Urinary bladder (tissue), 4 donors: ENCODE measurements around the gene PRPF6. TPM values are rescaled to one million over a fixed set of nuclear protein-coding genes. Genes with fewer than 3 reads are reported as not detected.

Experiments used
- DNase-seq: peaks from one replicate; pipeline ENCODE4 v3.0.0-alpha.2; 2015; ENCODE audit errors: extremely low spot score
- H3K27ac ChIP-seq: one replicate; pipeline ENCODE4 v1.5.1; 2013; ENCODE audit warnings: low read depth, mild to moderate bottlenecking, moderate library complexity
- H3K36me3 ChIP-seq: one replicate; pipeline ENCODE4 v1.6.1; 2013; ENCODE audit warnings: mild to moderate bottlenecking, moderate library complexity; ENCODE audit not compliant: insufficient read depth
- H3K4me1 ChIP-seq: one replicate; pipeline ENCODE4 v1.6.1; 2013; ENCODE audit warnings: mild to moderate bottlenecking, moderate library complexity; ENCODE audit not compliant: insufficient read depth
- H3K4me3 ChIP-seq: one replicate; pipeline ENCODE4 v1.5.1; 2013; ENCODE audit warnings: low read depth, low read length
- WGBS: extraction: QIAGEN DNeasy Blood & Tissue Kit; methylation state at CpG from one replicate; pipeline ENCODE4 v1.1.7; 2013; 5-methylcytosine and 5-hydroxymethylcytosine counted together
- polyA plus RNA-seq: library from polyadenylated mRNA; stranded (reverse); fragments of 200-250 nt; gene quantifications from one replicate; pipeline ENCODE4 v1.2.3, GENCODE V29; 2013
- small RNA-seq: library from RNA; depleted of rRNA; stranded (forward); fragments of <200 nt; gene quantifications from one replicate; pipeline ENCODE3, GENCODE V24; 2014
- total RNA-seq: library from RNA; depleted of rRNA; stranded (reverse); fragments of >200 nt; gene quantifications from one replicate; pipeline ENCODE4 v1.2.3, GENCODE V29; 2014
- donor health status: healthy with polysubstance abuse.
- donor health status: healthy.

Gene PRPF6
- total and polyA plus RNA-seq, 2 donors = 44.1 to 71.8 TPM

DNA sequence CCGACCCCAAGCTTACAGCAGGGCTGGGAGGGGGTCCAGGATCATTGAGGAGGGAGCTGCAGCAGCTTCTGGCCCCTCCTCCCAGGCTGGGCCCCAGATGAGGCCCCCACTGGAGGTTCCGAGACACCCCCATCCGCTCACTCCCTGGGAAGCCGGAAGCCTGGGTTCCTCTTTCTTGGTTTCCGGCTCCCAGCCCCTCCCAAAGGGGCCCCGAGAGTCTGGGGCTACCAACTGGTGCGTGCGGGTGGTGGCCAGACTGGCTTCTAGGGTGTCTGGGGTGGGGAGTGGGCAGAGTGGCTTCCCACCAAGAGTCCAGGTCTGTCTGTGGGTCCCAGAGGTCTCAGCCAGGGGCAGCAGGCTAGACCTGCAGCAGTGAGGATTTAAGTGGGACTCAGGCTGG, 96.2 kb downstream of the PRPF6 start:
- WGBS = 83% methylated on average over 8 of the region's 8 CpGs
- no peak overlapping the region for H3K27ac ChIP-seq
- peaks cover 2% of the 10 kb centered on the region for H3K4me1 ChIP-seq
- DNase-seq = no peak
- no peaks in the 10 kb centered on the region for H3K36me3 ChIP-seq
- no peak overlapping the region for H3K4me3 ChIP-seq

DNA sequence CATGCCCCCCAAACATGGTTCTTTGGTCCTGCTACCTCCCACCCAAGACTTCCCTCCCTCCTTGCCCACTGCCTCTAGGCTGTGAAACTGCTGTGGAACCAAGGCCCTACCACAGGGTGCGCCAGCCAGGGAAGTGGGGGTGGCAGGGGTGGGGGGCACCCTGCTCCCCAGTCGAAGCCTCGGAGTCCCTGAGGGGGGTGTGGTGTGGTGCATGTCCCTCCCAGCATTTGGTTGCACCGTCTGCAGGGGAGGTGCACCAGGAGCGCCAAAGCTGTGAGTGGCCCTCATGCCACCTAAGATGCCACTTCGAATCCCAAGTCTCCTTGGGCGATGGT, 96.6 kb downstream of the PRPF6 start:
- H3K36me3 ChIP-seq = no peaks in the 10 kb centered on the region
- H3K27ac ChIP-seq = no peak overlapping the region
- DNase-seq = no peak
- no peak overlapping the region for H3K4me3 ChIP-seq
- peaks cover 2% of the 10 kb centered on the region for H3K4me1 ChIP-seq
- WGBS = 75% methylated on average over 7 of the region's 7 CpGs

DNA sequence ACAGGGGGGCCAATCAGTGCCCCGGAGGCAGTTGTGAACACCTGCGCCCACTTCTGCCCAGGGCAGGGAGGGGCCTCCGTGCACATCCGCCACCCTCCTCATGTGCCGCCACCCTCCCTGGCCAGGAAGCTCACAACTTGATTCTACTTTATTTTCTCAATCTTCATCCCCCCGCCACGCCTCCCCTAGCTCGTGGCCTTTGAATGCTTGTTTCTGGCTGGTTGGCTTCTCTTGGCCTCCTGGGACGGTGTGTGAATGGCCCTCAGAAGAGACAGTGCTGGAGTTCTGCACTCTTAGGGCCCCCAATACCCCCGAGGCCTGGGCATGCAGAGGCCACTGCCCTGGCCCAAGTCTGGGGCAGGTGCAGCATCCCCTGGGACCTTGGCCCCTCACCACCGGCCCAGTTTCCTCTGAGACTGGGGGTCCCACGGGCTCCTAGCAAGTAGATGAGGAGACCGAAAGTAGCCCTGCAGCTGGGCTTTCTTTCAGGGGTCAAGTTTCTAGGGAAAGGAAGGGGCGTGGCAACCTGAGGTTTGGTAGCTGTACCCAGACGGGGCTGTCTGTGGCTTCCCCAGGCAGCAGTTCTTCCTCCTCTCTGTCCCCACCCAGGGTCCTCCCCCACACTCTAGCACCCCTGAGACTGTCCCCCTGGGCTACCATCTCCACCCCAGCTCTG, 97.1 kb downstream of the PRPF6 start:
- Histone ChIP-seq H3K4me1 (peaks cover 2% of the 10 kb centered on the region), H3K27ac (no peak overlapping the region), H3K36me3 (no peaks in the 10 kb centered on the region), H3K4me3 (peak overlapping the region; percentile 56)
- WGBS = 69% methylated on average over 15 of the region's 15 CpGs
- DNase-seq = no peak

DNA sequence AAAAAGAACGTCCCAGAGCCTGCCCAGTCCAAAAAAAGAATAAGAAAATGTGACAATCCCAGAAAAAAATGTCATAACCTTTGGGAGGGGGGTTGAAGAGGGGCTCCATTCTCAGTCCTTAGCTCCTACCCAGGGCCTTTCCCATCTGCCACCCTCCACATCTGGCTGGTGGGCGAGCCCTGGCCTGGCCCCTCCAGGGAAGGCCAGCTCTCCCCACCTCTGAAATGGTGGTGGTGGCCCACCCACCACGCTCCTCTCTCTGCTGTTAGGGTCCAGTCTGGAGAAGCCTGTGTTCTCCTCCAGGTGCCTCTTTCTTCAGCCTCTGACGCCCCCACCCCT, 98.0 kb downstream of the PRPF6 start:
- Histone ChIP-seq H3K4me3 (peak overlapping the region; percentile 56), H3K4me1 (peaks cover 2% of the 10 kb centered on the region), H3K36me3 (no peaks in the 10 kb centered on the region), H3K27ac (no peak overlapping the region)
- 21% methylated on average over 4 of the region's 4 CpGs for WGBS
- no peak for DNase-seq

DNA sequence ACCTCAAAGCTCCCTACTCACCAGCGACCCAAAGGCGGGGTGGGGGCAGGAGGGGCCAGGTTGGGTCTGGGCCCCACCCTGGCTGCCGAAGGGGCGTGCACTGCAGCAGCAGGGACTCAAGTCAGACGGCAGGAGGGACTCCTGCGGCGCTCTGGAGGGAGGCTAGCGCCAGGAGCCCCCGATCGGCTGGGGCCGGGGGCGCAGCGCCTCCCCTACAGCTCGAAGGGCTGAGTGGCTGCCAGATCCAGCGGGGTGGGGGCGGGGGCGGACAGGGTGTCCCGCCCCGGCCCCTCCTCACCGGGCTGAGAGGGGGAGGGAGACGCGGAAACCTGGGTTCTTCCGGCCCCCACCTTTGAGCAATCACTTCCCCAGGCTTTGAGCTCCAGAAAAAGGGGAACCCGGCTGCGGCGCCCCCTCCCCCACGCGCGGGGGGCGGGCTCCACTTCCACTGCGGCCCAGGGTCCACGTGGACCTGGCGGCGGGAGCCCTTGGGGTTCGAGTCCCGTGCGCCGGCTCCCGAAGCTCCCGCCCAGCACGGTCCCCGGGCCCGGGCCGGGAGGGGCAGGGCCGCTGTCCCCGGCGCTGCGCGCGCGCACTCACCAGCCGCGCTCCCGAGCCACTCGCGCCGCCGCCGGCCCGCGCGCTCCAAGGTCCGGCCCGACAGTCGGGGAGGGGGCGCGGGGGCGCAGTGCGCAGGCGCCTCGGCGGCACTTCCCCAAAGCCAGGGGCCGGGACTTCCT, 98.5 kb downstream of the PRPF6 start, which contains the start of gene RGS19:
Gene RGS19 (minus strand): TSS at position 246 of the 740 bp plus-strand sequence. CDS start 2,632 bp downstream, outside the sequence.
- Histone ChIP-seq H3K4me1 (peaks cover 2% of the 10 kb centered on the region), H3K36me3 (no peaks in the 10 kb centered on the region), H3K27ac (no peak within 1 kb of the TSS), H3K4me3 (peak within 1 kb of the TSS; percentile 56)
- DNase-seq = no peak
- under 1% methylated on average over 73 of the region's 73 CpGs for WGBS

DNA sequence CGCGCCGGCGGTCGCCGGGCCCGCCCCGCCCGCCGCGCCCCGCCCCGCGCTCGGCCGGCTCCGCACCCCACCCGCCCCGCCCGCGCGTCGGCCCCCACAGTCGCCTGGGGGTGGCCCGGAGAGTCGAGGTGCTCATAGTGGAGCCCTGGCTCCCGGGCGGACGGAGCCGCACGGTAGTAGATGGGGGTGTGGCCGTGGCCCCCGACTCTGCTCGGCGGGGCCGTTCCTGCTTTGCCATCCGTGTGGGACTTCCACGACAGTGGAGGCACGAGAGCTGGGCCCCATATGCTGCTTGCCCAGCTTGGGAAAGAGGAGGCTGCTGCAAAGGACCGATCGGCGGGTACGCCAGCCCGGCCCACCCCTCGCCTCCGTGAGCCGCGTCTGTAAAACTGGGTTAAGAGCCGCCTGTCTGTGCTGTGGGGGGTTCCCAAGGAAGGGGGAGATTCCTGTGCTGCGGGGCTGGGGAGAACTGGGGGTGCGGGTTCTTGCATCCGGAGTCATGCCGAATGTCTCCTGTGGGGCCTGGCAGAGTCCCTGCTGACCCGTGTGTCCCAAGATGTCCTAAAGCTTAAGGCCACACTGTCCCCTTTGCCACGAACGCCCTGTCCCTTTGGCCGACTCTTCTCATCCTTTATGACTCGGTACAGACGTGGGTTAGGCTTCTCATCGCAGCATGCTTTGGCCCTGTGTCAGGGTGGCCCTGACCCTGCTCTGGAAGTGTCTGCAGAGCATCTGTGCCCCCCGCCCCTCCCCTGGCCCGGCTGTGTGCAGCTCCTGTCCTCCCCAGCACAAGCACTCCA, 99.3 kb downstream of the PRPF6 start, which contains the start of gene OPRL1:
Gene OPRL1 (plus strand): TSS at position 70 of the 800 bp plus-strand sequence. CDS start 12,639 bp downstream, outside the sequence.
- H3K36me3 ChIP-seq = no peaks in the 10 kb centered on the region
- peak within 1 kb of the TSS; percentile 56 for H3K4me3 ChIP-seq
- H3K4me1 ChIP-seq = peaks cover 2% of the 10 kb centered on the region
- DNase-seq = no peak
- 7% methylated on average over 62 of the region's 62 CpGs for WGBS
- no peak within 1 kb of the TSS for H3K27ac ChIP-seq

DNA sequence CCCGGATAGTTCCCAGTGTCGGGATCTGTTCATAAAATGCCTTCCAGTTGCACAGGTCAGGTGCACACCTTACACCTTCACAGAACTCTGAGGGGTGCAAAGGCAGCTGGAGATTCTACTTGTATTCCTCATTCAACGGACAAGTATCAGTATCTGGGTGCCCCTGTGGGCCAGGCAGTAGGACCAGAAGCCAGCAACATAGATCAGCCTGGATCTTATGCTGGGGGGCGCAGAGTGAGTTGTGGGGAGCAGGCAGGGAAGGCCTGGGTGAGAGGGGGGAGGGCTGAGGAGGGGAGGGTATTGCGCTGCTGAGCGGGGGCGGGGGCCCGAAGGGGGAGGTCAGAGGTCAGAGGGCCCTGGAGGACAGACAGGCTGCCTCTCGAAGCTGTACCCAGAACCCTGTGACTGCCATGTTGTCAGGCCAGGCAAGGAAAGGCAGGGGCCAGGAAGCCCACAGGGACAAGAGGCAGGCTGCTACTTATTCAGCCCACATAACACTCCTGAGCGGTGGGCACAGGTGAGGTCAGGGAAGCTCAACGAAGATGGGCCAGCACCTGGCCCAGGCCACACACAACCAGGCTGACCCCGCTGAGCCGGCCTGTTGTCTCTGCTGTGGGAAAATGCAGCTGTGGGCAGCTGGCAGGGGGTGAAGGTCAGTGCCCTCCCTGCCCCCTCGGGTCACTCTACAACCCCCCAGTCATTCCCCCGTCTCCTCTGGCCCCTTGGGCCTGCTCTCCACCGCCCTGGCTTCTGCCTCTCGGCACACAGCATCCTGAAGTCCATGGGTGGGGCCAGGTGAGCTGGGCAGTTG, 100.1 kb downstream of the PRPF6 start:
- Histone ChIP-seq H3K4me3 (no peak overlapping the region), H3K36me3 (no peaks in the 10 kb centered on the region), H3K4me1 (peaks cover 2% of the 10 kb centered on the region), H3K27ac (no peak overlapping the region)
- no peak for DNase-seq
- WGBS = 77% methylated on average over 17 of the region's 17 CpGs

DNA sequence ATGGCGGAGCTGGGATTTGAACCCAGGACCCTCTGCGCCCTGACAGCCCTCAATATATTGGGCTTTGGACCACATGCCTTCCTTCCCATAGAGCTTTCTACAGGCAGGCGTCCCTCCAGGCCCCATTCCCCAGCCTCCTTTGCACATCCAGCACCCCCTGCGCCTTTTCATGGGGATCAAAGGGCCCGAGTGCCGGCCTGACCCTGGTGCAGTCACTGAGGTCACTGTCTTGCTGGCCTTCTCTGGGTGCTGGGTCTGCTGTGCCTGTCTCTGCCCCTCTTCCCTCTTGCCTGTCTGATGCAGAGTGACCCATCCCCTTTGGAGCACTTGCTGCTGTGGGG, 100.7 kb downstream of the PRPF6 start:
- no peaks in the 10 kb centered on the region for H3K36me3 ChIP-seq
- no peak for DNase-seq
- no peak overlapping the region for H3K4me3 ChIP-seq
- 90% methylated on average over 6 of the region's 6 CpGs for WGBS
- H3K27ac ChIP-seq = no peak overlapping the region
- H3K4me1 ChIP-seq = peaks cover 2% of the 10 kb centered on the region

DNA sequence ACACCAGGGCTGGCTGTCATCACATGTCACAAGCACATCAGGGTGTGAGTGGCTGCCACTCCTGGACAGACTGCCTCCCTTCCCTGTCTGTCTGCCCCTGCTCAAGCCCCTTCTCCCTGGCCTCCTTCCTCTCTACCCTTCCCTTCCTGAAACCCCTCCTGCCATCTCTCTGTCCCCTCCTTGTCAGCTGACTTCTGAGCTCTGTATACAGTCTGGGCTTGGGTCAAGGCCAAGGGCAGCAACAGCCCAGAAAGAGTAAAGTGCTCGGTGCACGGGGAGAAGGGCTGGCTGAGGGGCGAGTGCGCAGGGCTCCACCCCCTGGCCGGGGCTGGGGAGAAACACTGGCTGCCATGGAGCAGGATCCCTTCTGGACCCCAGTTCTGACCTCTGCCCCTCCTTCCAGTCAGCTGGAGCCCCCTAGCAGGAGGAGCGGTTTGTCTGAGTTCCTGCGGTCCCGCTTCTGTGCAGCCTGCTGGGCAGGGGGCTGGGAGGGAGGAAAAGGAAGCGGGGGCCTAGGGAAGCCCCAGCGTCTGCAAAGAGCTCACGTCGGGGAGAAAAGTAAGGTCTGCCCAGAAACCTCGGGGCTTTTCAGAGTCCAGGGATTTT, 101.3 kb downstream of the PRPF6 start:
- no peak for DNase-seq
- H3K4me1 ChIP-seq = peaks cover 2% of the 10 kb centered on the region
- no peak overlapping the region for H3K27ac ChIP-seq
- no peak overlapping the region for H3K4me3 ChIP-seq
- WGBS = 31% methylated on average over 13 of the region's 13 CpGs
- H3K36me3 ChIP-seq = no peaks in the 10 kb centered on the region

Small RNAs within 50 kb of the gene (small RNA-seq; reads per million reads assigned to genes)
- not detected for gene AL355803.1
- not detected for gene MIR647
- not detected for gene MIR6813

Other genes starting within 250 kb of the PRPF6 start
- gene LIME1, start 244.5 kb upstream of the PRPF6 start, total RNA-seq = 1.1 TPM
- 7.9 TPM for gene LIME1, start 244.5 kb upstream of the PRPF6 start, polyA plus RNA-seq
- gene SLC2A4RG, start 241.4 kb upstream of the PRPF6 start, total RNA-seq = 8.6 TPM
- 106 TPM for gene SLC2A4RG, start 241.4 kb upstream of the PRPF6 start, polyA plus RNA-seq
- 10.6 TPM for gene ZBTB46, start 149.9 kb upstream of the PRPF6 start, total RNA-seq
- 6.7 TPM for gene ZBTB46, start 149.9 kb upstream of the PRPF6 start, polyA plus RNA-seq
- not detected for gene ABHD16B, start 119.6 kb upstream of the PRPF6 start, total RNA-seq
- 0.68 TPM for gene ABHD16B, start 119.6 kb upstream of the PRPF6 start, polyA plus RNA-seq
- 53.7 TPM for gene TPD52L2, start 115.9 kb upstream of the PRPF6 start, total RNA-seq
- gene TPD52L2, start 115.9 kb upstream of the PRPF6 start, polyA plus RNA-seq = 132 TPM
- 18.7 TPM for gene DNAJC5, start 86.0 kb upstream of the PRPF6 start, total RNA-seq
- 31.8 TPM for gene DNAJC5, start 86.0 kb upstream of the PRPF6 start, polyA plus RNA-seq
- 20.1 TPM for gene UCKL1, start 24.7 kb upstream of the PRPF6 start, total RNA-seq
- 41.2 TPM for gene UCKL1, start 24.7 kb upstream of the PRPF6 start, polyA plus RNA-seq
- 8.7 TPM for gene ZNF512B, start 11.2 kb upstream of the PRPF6 start, total RNA-seq
- gene ZNF512B, start 11.2 kb upstream of the PRPF6 start, polyA plus RNA-seq = 13.8 TPM
- 1.8 TPM for gene SAMD10, start 1.5 kb upstream of the PRPF6 start, total RNA-seq
- gene SAMD10, start 1.5 kb upstream of the PRPF6 start, polyA plus RNA-seq = 3.8 TPM
- gene C20orf204, start 55.0 kb downstream of the PRPF6 start, total RNA-seq = 0.95 TPM
- gene C20orf204, start 55.0 kb downstream of the PRPF6 start, polyA plus RNA-seq = 0.71 TPM
- gene SOX18, start 68.5 kb downstream of the PRPF6 start, total RNA-seq = 4.5 TPM
- gene SOX18, start 68.5 kb downstream of the PRPF6 start, polyA plus RNA-seq = 66.0 TPM
- gene TCEA2, start 82.1 kb downstream of the PRPF6 start, total RNA-seq = 18.2 TPM
- gene TCEA2, start 82.1 kb downstream of the PRPF6 start, polyA plus RNA-seq = 69.0 TPM
- gene RGS19, start 98.4 kb downstream of the PRPF6 start, total RNA-seq = 7.8 TPM
- 11.6 TPM for gene RGS19, start 98.4 kb downstream of the PRPF6 start, polyA plus RNA-seq
- gene OPRL1, start 99.0 kb downstream of the PRPF6 start, total RNA-seq = 1.1 TPM
- gene OPRL1, start 99.0 kb downstream of the PRPF6 start, polyA plus RNA-seq = 0.67 TPM
- gene LKAAEAR1, start 103.3 kb downstream of the PRPF6 start, total RNA-seq = not detected
- 0.48 TPM for gene LKAAEAR1, start 103.3 kb downstream of the PRPF6 start, polyA plus RNA-seq
- gene NPBWR2, start 126.4 kb downstream of the PRPF6 start, total RNA-seq = not detected
- gene NPBWR2, start 126.4 kb downstream of the PRPF6 start, polyA plus RNA-seq = not detected
- gene MYT1, start 183.3 kb downstream of the PRPF6 start, total RNA-seq = 0.48 TPM
- gene MYT1, start 183.3 kb downstream of the PRPF6 start, polyA plus RNA-seq = 0.13 TPM